Liver (tissue), 9 donors: ENCODE results near the gene TBC1D12. TPM values are rescaled to one million over a fixed set of nuclear protein-coding genes. Genes with fewer than 3 reads are reported as not detected.

Experiments used
- DNase-seq: peaks from one replicate; pipeline ENCODE4 v3.0.0-alpha.2; 2017; ENCODE audit warnings: low spot score
- H3K27ac ChIP-seq, 2 donors: one replicate each; pipeline ENCODE4 v1.7.0; 2013; ENCODE audit warnings: inconsistent platforms in 2 of 2, low read length in 2 of 2, control low read depth in 1 of 2, low read depth in 1 of 2, mild to moderate bottlenecking in 1 of 2
- H3K27me3 ChIP-seq, 4 donors: one replicate each; pipeline versions ENCODE4 v1.6.1 to v1.7.0; 2013; ENCODE audit warnings: low read length in 3 of 4, inconsistent platforms in 1 of 4, mild to moderate bottlenecking in 1 of 4, moderate library complexity in 1 of 4; ENCODE audit not compliant: control insufficient read depth in 4 of 4, insufficient read depth in 4 of 4
- H3K36me3 ChIP-seq, 4 donors: one replicate each; pipeline versions ENCODE4 v1.6.1 to v1.7.0; 2013; ENCODE audit warnings: low read length in 3 of 4, mild to moderate bottlenecking in 3 of 4, low read depth in 1 of 4, moderate library complexity in 1 of 4; ENCODE audit not compliant: control insufficient read depth in 4 of 4, insufficient read depth in 3 of 4
- H3K4me1 ChIP-seq, 4 donors: one replicate each; pipeline versions ENCODE4 v1.6.1 to v1.7.0; 2013; ENCODE audit warnings: low read length in 3 of 4, mild to moderate bottlenecking in 3 of 4, moderate library complexity in 1 of 4; ENCODE audit not compliant: control insufficient read depth in 4 of 4, insufficient read depth in 4 of 4
- H3K4me3 ChIP-seq, 3 donors: one replicate each; pipeline versions ENCODE4 v1.6.1 to v1.7.0; 2013; ENCODE audit warnings: low read length in 3 of 3, control low read depth in 1 of 3, low read depth in 1 of 3, mild to moderate bottlenecking in 1 of 3
- H3K9ac ChIP-seq, 2 donors: one replicate each; pipeline ENCODE4 v1.7.0; 2013; ENCODE audit warnings: low read length in 2 of 2, mild to moderate bottlenecking in 2 of 2, moderate library complexity in 2 of 2, control low read depth in 1 of 2, low read depth in 1 of 2
- H3K9me3 ChIP-seq, 4 donors: one replicate each; pipeline versions ENCODE4 v1.6.1 to v1.7.0; 2013; ENCODE audit warnings: low read length in 3 of 4; ENCODE audit not compliant: control insufficient read depth in 4 of 4
- ATF3 ChIP-seq: IDR thresholded peaks from 2 replicates; pipeline ENCODE4 v1.6.1; 2016; ENCODE audit warnings: antibody characterized with exemption
- FOXA2 ChIP-seq: IDR thresholded peaks from 2 replicates; pipeline ENCODE4 v1.6.1; 2016; ENCODE audit warnings: antibody characterized with exemption
- GABPA ChIP-seq, 2 donors: IDR thresholded peaks in 1 of 2; conservative IDR thresholded peaks in 1 of 2; 2 replicates each; pipeline ENCODE4 v1.6.1; 2016; ENCODE audit warnings: antibody characterized with exemption in 2 of 2, mild to moderate bottlenecking in 1 of 2, moderate library complexity in 1 of 2
- HNF4G ChIP-seq: IDR thresholded peaks from 2 replicates; pipeline ENCODE4 v1.6.1; 2016; ENCODE audit warnings: antibody characterized with exemption
- MAX ChIP-seq: IDR thresholded peaks from 2 replicates; pipeline ENCODE4 v1.6.1; 2016; ENCODE audit warnings: antibody characterized with exemption
- NR2F2 ChIP-seq: IDR thresholded peaks from 2 replicates; pipeline ENCODE4 v1.6.1; 2016; ENCODE audit warnings: antibody characterized with exemption
- RAD21 ChIP-seq, 2 donors: IDR thresholded peaks; 2 replicates each; pipeline ENCODE4 v1.6.1; 2016; ENCODE audit warnings: antibody characterized with exemption in 2 of 2, mild to moderate bottlenecking in 2 of 2
- REST ChIP-seq: IDR thresholded peaks from 2 replicates; pipeline ENCODE4 v1.6.1; 2016; ENCODE audit warnings: antibody characterized with exemption, mild to moderate bottlenecking
- SP1 ChIP-seq: IDR thresholded peaks from 2 replicates; pipeline ENCODE4 v1.6.1; 2018; ENCODE audit warnings: antibody characterized with exemption, mild to moderate bottlenecking
- ZBTB33 ChIP-seq: IDR thresholded peaks from 2 replicates; pipeline ENCODE4 v1.6.1; 2016; ENCODE audit warnings: antibody characterized with exemption
- WGBS: extraction: QIAGEN DNeasy Blood & Tissue Kit; methylation state at CpG from one replicate; pipeline ENCODE4 v1.1.7; 2013; 5-methylcytosine and 5-hydroxymethylcytosine counted together
- polyA plus RNA-seq, 2 donors: library from polyadenylated mRNA; stranded (reverse) in 1 of 2; unstranded in 1 of 2; fragments of 200-250 nt in 1 of 2; fragments of >200 nt in 1 of 2; fragmentation: Nextera tagmentation in 1 of 2; extraction: Ambion mirVana in 1 of 2; gene quantifications; one replicate each; pipeline versions ENCODE4 v1.2.1 to v1.2.3, GENCODE V29; 2013 to 2015
- total RNA-seq, 2 donors: library from RNA; depleted of rRNA; stranded (reverse); fragments of >200 nt; gene quantifications; one replicate each; pipeline ENCODE4 v1.2.3, GENCODE V29; 2014
- donor health status: healthy.
- donor health status: healthy.
- donor health status: healthy.
- donor health status: healthy.
- donor health status: healthy.

TBC1D12 gene
- total and polyA plus RNA-seq, 4 donors: 2.6 to 7.5 (median 5.0) TPM

GRCh38 chr10:94353336-94353735 lies 49.0 kb upstream of the TBC1D12 start:
- DNase-seq: no peak
- Histone ChIP-seq H3K4me1 (no peaks in the 10 kb centered on the region), H3K9ac (no peak overlapping the region), H3K9me3 (no peaks in the 10 kb centered on the region), H3K27ac (no peak overlapping the region), H3K27me3 (no peaks in the 10 kb centered on the region), H3K36me3 (peaks cover 3 to 49% (median 28%) of the 10 kb centered on the region in 4 donors), H3K4me3 (no peak overlapping the region)
- no peak for TF ChIP-seq REST
- no peak for TF ChIP-seq MAX
- no peak for TF ChIP-seq FOXA2
- 98% methylated on average over 3 of the region's 3 CpGs for WGBS

GRCh38 chr10:94355841-94356240 lies 46.5 kb upstream of the TBC1D12 start:
- no peaks in the 10 kb centered on the region for H3K27me3 ChIP-seq
- no peak overlapping the region for H3K4me3 ChIP-seq
- no peak for DNase-seq
- WGBS: 97% methylated on average over 2 of the region's 2 CpGs
- TF ChIP-seq ZBTB33 (no peak), ATF3 (no peak), HNF4G (no peak), REST (no peak), SP1 (no peak), GABPA (IDR thresholded peaks at IDR 0.05 in 1 of 2, conservative IDR thresholded peaks at IDR 0.05 in 1 of 2) (no peak), RAD21 (IDR thresholded peaks at IDR 0.05) (no peak), NR2F2 (no peak)
- no peak overlapping the region for H3K9ac ChIP-seq
- no peak overlapping the region for H3K27ac ChIP-seq
- H3K4me1 ChIP-seq: peaks cover 0 to 1% (median 0%) of the 10 kb centered on the region in 4 donors
- no peaks in the 10 kb centered on the region for H3K9me3 ChIP-seq
- peaks cover 2 to 45% (median 21%) of the 10 kb centered on the region in 4 donors for H3K36me3 ChIP-seq
